ENCODE data around the gene DMAP1.

DMAP1 gene

GRCh38 chr1:44210595-44210994, 2.7 kb upstream of the DMAP1 start:
- TF ChIP-seq, protein P1, sequence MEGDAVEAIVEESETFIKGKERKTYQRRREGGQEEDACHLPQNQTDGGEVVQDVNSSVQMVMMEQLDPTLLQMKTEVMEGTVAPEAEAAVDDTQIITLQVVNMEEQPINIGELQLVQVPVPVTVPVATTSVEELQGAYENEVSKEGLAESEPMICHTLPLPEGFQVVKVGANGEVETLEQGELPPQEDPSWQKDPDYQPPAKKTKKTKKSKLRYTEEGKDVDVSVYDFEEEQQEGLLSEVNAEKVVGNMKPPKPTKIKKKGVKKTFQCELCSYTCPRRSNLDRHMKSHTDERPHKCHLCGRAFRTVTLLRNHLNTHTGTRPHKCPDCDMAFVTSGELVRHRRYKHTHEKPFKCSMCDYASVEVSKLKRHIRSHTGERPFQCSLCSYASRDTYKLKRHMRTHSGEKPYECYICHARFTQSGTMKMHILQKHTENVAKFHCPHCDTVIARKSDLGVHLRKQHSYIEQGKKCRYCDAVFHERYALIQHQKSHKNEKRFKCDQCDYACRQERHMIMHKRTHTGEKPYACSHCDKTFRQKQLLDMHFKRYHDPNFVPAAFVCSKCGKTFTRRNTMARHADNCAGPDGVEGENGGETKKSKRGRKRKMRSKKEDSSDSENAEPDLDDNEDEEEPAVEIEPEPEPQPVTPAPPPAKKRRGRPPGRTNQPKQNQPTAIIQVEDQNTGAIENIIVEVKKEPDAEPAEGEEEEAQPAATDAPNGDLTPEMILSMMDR (IDR thresholded peaks at IDR 0.05; ENCODE audit: low read depth, low read length, missing control alignments), result no peak
- no peak overlapping the region for H3K4me3 ChIP-seq (replicated peaks; ENCODE audit: low read depth, low read length)
- no peak for DNase-seq (ENCODE audit: extremely low read depth, low read depth)

DNA sequence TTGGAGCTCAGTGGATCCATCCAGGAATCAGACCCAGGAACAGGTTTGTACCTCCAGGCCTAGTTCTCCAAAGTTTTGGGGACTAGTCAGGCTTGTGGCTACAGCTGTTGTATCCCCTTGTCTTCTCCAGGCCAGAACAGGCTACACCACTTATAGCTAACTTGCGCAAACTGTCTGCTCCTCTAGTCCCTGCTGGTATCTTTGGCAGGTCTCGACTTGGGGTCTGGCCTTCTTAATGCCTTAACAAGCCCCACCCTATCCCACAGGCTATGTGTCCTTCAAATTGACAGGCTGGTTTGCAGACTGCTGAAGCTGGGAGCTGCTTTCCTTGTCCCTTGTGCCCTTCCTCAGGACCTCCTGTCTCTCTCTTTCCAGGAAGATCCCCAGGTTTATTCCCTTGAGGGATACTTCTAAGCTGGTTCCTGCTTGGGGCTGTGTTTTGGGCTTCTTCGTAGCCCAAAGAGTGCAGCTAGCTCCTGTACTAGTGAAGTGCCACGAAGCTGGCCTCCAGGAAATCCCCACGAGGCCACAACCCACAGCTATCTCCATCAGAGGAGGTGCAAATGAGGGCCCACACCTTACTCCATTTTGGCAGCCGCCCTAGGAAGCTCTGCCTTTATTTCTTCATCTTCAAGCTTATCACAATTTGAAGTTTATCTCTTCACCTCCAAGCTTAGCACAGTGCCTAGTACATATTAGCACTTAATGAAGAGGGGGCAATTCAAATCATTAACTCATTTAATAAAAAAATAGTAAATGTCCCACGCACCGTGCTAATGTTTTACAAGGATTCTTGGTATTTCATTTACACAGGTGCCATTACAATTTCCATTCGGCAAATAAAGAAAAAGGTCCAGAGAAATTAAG, 683 bp upstream of the DMAP1 start:
- TF ChIP-seq, protein P1 (IDR thresholded peaks at IDR 0.05; ENCODE audit: low read depth, low read length, missing control alignments), result no peak
- no peak for DNase-seq (ENCODE audit: extremely low read depth, low read depth)
- peak overlapping the region; percentile 82 for H3K4me3 ChIP-seq (replicated peaks; ENCODE audit: low read depth, low read length)

DNA sequence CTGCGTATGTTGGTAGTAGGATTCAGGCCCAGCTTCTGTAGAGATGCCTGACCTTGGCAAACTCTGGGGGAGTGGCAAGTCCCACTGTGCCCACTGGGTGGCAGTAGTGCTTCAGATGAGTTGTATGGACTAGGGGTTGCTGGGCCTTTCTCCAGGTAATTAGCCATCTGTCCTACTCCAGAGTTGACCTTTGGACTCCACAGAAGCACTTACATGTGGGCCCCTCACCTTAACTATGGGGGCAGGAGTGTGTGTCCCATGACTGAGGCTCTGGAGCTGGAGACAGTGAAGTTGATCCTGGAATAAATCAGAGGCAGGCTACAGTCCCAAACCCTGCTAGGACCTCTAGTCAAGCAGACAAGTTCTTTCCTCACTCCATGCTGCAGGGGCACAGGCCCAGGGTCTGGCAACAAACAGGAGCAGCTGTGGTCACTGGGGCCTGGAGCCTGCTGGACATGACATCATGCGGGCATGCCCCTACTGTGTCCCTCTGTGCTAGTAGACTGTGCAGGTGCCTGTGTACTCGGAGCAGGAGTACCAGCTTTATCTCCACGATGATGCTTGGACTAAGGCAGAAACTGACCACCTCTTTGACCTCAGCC, 4.6 kb downstream of the DMAP1 start:
- TF ChIP-seq, protein P1 (IDR thresholded peaks at IDR 0.05; ENCODE audit: low read depth, low read length, missing control alignments), result peak; percentile 96
- no peak overlapping the region for H3K4me3 ChIP-seq (replicated peaks; ENCODE audit: low read depth, low read length)
- DNase-seq (ENCODE audit: extremely low read depth, low read depth), result peak; percentile 54

- H3K4me3 ChIP-seq (replicated peaks; ENCODE audit: low read depth, low read length), result no peak overlapping the region
- DNase-seq (ENCODE audit: extremely low read depth, low read depth), result no peak
- TF ChIP-seq, protein P1 (IDR thresholded peaks at IDR 0.05; ENCODE audit: low read depth, low read length, missing control alignments), result no peak
Measured at GRCh38 chr1:44218503-44219300, 5.4 kb downstream of the DMAP1 start.

GRCh38 chr1:44219301-44219626, 6.0 kb downstream of the DMAP1 start:
- DNase-seq (ENCODE audit: extremely low read depth, low read depth), result no peak
- TF ChIP-seq, protein P1 (IDR thresholded peaks at IDR 0.05; ENCODE audit: low read depth, low read length, missing control alignments), result no peak
- H3K4me3 ChIP-seq (replicated peaks; ENCODE audit: low read depth, low read length), result no peak overlapping the region

GRCh38 chr1:44220001-44220751, 6.9 kb downstream of the DMAP1 start:
- DNase-seq (ENCODE audit: extremely low read depth, low read depth), result no peak
- H3K4me3 ChIP-seq (replicated peaks; ENCODE audit: low read depth, low read length), result no peak overlapping the region
- TF ChIP-seq, protein P1 (IDR thresholded peaks at IDR 0.05; ENCODE audit: low read depth, low read length, missing control alignments), result no peak

All from HFF-Myc (cell line).